Activated CD4-positive, alpha-beta T cell treated with anti-CD3 and anti-CD28 coated beads for 24 hours (primary cell): Measurements from ENCODE around the gene MAPK11.

Experiments used
- DNase-seq, 2 donors: peaks; one replicate each; pipeline ENCODE4 v3.0.0-alpha.2; 2020; ENCODE audit warnings: low read depth in 2 of 2

Gene MAPK11

DNA sequence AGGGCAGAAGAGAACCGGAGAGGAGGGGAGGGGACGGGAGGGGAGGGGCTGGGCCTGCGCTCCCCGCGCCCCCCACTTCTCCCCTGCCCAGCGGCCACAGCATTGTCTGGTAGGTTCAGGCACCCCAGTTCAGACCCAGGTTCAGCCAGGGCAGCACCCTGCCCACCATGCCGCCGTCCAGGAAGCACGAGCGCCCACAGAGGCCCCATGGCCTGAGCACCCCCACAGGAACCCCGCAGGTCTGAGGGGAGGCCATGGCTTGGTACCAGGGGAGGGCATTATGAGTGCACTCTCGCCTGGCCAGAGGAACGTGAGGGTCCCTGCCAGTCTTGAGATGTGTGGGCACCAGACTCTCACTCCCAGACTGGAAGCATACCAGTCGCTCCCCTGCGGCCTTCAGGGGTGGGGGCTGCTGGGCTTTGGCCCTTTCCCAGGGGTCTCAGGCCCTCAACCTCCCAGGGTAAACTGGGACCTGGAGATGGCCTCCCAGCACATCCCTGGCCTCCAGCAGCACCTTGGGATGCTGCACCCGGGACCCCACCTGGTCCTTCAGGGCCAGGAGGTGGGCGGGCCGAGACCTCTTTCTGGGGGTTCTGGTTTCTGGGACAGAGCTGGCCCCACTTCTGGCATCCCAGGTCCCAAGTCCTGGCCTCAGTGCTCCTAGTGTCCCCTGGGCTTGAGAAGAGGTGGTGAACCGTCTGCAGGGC lies 37.9 kb upstream of the MAPK11 start:
- DNase-seq = no peak

DNA sequence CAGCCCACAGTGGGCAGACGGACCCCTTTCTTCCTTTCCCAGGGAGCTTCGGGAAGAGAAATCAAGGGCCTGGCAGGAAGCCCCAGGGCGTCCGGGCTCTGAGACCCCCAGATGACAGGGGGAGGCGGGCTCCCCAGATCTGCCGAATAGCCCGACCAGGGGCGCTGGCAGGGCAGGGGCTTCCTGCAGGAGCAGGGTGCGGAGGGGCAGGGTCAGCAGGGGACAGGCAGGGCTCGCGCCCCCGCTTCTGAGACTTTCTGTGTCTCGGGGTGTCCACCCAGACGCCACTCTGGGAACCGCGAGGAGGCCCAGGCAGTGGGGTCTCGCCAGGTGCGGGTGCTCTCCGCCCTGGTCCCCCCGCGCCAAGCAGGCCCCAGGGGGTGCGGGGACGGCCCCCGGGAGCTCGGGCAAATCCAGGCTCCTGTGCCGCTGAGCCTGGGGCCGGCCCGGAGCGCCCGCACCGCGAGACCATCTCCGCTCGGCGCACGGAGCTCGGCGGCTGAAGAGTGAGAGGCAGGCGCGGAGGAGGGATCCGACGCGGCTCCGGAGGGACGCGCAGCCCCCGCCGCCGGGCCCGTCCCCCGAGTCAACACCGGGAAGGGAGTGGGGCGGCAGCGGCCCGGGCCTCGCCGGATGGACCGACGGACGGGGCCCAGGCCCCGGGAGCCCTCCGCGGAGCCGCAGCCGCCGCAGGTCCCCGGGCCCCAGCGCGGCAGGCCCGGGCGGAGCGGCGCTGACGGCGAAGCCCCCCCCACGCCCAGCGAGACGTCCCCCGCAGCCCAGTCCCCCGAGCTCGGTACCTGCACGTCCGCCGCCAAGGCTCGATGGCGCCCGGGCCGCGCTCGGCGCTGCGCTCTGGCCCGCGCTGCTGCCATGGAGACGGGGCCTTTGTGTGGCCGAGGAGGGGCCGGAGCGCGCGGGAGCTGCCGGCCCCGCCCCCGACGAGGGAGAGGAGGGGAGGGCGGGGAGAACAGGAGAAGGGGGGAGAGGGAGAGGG lies 36.9 kb upstream of the MAPK11 start, which contains the start of gene PLXNB2:
Gene PLXNB2 (minus strand): TSS at position 894 of the 997 bp plus-strand sequence. CDS start 17,062 bp downstream, outside the sequence.
- DNase-seq = no peak

DNA sequence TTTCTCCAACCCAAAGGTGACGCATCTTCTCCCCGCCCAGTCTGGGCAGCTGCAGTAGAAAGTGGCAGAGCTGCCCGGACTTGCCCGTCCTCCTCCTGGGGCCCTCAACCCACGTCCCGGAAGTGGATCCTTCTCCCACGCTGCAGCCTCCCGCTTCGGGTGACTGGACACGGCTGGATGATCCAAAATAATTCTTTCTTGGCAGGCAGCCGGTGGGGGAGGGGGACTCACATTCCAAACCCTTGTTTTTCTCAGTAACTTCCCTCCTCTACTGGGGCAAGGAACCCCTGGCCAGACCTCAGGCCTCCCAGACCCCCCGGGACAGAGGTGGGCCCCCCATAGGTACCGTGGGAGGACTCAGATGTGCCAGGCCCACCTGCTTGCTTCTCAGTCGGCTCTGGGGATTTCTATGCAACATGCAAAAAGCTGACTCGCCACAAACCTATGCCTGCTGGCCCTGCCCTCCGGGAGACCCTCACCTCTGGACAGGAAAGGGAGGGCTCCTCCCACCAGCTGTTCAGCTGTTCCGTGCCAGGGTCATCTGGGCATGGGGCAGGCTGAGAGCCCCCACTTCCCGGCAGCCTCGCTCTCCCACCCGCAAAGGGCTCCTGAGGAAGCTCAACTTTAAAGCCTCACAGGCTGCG lies 35.9 kb upstream of the MAPK11 start:
- DNase-seq = no peak

DNA sequence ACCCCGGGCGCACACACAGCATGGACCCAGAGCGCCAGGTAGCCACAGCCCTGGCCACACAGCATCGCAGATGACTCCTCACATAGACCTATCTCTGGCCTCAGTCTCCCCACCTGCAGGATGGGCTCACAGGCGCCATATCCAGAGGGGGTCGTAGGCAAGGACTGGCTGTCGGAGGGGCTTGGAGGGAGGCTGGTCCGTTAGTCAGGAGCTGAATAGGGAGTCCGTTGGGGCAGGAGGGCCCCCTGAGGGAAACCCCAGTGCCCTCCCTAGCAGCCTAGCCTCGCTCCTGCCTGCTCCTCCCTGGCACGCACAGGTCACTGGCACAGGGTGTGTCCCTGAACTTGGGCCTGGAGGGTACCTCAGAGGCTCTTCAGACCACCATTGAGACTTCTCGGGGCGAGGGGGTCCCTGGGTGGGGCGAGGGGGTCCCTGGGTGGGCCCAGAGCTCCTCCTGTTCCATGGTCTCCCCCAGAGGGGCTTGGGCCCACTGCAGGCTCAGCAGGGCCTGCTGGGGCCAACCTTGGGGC lies 35.3 kb upstream of the MAPK11 start:
- DNase-seq = no peak

DNA sequence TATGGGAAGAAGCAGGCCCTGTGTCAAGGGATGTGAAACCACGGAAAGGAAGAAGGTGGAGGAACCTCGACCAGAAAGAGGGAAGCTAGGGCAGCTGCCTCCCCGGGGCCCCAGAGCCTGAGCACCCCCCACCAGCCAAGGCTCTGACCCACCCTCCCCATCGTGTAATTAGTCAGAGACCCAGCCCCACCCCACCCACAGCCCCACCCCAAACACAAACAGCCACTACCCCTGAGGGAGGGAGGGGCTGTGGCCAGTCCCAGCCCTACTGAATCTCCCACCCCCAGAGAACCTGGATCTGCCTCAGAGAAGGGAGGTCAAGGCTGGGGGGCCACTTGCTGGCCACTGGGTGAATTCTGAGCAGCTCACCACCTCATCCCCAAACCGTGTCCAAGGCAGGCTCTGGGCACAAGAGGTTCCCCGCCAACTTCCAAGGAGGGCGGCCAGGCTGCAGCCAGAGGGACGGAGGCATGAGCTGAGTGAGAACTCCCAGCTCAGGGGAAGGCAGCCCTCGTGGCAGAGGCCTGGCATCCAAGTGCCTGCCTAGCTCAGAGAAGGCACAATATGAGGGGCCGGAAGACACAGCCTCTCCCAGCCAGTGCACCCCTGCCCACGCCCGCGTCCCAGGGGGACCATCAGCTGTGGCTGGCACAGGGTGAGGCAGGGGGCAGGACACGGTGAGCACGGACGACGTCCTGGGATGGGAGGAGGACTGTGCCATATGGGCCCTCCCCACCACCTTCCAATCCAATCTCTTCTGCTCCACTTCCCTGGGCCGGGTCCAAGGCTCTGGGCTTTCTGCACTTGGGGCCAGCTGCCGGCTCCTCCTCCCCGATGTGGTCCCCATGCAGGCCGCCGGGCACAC lies 34.6 kb upstream of the MAPK11 start:
- no peak for DNase-seq

DNA sequence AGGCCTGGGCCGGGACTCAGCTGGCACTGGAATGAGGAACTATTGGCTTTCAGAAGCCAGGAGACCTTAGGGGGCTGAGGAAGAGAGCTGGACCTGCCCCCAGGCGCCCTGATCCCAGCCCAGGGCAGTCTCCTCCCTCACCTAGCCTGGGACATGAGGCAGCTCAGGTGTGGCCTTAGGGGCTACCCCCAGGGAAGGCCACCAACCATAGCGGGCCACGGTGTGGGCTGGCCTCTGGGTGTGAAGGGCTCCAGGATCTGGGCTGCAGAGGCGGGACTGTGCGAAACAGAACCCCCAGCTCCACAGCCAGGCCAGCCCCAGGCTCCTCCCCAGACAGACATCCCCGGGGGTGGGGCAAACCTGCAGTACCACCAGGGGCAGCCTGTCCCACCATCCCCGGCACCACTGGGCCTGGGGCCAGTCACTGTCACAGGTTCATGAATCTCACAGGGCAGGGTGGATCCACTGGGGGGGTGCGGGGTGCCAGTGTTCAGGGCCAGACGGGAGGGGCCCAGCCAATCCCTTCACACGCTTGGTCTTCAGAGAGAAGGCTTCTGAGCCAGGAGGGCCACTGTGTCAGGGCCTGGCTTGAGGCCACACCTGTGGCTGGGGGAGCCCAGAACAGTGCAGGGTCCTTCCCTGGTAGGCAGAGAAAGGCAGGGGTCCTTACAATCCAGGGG lies 33.8 kb upstream of the MAPK11 start:
- DNase-seq = no peak

DNA sequence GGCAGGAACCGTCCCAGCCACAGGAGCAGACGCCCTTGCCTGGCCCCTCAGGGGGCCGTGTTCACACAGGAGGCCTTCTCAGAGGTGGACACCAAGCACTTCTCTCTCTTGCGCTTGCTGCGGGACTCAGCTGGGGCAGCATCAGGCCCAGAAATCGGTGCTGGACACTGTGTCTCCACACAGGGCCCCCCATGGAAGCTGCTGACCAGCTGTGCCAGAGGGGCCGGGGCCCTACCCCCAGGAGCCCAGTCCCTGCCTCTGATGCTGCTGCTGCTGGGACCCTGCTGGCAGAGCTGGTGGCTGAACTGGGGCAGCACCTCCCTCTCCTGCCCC lies 33.3 kb upstream of the MAPK11 start:
- no peak for DNase-seq

DNA sequence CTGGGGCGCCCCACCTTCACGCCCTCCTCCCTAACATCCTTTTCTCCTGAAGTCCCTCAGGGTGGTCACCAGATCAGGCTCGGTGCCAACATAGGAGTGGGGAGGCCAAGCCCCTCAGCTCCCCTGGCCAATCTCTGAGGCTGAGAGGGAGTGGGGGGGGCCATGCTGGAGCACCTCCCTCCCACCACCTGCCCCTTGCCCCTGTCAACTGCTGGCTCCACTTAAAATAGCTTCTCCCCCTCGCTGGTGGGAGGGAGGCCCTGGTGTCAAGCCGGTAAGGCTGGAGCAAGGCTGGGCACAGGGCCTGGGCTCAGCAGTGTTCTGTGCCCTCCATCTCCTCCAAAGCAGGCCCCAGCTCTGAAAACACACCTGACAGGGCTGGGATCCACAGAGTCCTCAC lies 32.4 kb upstream of the MAPK11 start:
- no peak for DNase-seq

DNA sequence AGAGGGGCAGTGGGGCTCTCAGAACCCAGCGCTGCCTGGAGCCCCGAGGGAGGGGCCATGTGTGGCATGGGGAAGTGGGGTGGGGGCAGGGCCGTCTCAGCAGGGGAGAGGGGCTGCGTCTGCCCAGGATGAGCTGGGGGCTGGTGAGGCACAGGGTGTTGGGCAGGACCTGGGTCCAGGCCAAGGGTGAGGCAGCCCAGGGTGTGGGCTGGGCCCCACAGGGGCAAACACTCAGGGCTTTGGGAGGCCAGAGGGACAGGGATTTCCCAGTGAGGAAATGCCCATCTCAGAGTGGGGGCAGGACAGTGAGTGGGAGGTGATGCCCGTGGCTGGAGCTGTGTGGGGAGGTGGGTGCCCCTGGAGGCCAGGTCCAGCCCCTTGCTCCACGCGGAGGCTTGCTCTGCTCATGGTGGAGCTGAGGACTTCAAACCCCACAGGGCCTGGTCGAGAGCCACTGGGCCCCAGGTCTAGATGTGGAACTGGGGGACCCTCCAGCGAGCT lies 31.9 kb upstream of the MAPK11 start:
- DNase-seq = no peak

DNA sequence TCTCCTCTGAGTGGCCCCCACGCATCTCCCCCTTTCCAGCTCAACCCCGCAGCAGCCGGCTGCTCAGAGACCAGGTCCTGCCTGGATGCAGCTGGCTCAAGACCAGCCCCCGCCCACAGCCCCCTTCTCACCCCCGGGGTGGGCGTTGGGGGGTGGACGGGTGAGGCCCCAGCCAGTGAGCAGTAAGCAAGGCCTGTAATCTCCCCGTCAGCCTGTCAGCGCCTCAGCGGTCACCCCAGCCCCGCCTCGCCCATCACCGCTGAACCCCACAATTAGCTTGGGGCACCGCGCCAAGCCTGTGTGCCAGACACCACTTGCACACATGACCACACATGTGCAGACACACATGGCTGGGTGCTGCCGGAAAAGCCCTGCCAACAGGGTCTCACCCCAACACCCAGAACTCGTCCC lies 31.4 kb upstream of the MAPK11 start:
- no peak for DNase-seq

DNA sequence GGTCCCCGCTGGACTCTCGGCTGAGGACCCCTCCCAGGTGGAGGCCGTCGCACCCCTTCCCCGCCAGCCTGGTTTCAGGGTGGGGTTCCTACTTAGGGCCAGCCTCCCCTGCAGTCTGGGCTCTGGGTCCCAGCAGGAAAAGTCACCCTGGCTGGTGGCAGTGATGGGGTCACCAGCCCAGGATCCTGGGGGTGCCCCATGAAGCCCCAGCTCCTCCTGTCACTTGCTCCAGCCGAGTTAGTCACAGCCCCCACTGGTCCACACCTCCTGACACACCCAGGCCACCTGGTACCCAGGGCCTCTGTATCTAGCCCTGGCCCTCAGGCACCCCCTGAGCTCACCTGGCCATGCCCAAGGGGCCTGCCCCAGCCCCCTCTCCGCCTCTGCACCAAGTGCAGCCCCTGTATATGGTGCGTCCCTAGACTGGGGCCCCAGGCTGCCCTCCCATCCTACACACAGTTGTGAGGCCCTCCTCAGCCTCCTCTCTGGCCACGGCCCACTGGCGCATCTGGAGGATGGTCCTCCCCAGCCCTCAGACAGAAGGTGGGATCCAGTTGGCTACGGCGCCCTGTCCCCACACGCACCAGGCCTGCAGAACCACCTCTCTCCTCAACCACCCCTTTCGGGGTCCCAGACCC lies 30.6 kb upstream of the MAPK11 start:
- DNase-seq = no peak

DNA sequence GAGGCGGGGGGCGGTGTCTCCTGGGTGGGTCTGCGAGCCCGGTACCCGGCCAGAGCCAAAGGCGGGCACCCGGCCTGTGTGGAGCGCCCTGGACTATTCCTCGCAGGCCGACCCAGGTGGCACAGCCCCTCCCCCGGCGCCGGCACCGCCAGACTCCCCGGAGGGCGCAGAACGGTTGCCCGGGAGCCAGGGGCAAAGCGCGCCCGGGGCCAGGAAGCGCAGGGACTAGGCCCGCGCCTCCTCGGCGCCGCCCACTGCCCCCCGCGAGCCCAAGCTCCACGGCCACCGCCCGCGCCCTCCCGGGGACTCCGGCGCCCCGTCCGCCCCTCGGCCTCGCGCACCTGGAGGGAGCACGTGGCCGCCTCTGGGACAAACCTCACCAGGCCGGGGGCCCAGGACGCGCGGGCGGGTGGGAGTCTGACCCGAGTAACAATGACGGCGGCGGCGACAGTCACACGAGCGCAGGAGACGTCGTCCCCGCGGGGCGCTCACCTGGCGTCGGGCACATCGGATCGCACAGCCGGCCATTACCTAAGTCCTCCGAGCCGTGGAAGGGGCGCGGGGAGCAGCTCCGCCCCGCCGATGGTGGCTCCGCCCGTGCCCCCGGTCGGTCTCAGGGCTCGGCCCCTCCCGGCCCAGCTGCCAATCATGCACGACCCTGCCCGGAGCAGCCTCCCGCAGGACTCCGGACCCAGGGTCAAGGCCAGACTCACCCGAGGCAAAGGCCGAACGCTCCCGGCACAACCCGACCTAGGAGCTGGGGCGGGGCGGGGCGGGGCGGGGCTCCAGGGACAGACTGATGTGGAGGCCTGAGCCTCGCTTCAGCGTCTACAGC lies 29.8 kb upstream of the MAPK11 start:
- no peak for DNase-seq

DNA sequence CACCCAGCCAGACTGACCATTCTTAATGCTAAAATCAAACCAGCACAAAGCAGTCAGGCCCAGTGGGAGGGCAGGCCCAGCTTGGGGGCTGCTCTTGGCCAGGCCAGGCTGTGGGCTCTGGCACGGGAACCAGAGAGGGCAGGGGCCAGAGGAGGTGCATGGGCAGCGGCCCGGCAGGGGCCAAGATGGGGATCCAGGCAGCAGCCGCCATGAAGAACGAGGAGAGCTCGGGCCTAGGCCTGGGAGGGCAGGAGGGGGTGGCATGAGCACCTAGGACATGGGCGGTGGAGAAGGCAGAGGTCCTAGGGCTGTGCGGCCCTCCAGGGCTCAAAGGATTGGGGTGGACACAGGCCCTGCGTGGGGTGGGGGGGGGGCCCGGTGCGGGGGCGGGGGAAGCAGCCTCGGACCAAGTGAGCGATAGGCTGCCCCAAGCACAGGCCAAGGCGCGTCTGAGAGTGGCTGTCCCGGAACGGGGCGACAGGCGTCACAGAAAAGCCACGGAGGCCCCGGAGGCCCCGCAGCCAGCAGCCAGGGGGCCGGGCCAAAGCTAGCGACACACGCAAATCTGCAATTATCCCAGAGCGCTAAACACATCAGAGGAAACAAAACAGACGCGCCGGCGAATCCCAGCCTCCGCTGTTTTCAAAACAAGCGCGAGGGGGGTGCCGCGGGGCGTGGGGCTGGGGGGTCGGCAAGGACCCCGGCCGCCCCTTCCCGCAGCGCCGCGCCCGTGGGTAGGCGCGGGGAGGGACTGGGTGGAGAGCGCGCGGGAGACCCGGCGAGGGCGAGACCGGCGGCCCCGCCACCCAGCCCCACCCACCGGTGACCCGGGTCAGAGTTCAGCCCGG lies 29.0 kb upstream of the MAPK11 start:
- no peak for DNase-seq

DNA sequence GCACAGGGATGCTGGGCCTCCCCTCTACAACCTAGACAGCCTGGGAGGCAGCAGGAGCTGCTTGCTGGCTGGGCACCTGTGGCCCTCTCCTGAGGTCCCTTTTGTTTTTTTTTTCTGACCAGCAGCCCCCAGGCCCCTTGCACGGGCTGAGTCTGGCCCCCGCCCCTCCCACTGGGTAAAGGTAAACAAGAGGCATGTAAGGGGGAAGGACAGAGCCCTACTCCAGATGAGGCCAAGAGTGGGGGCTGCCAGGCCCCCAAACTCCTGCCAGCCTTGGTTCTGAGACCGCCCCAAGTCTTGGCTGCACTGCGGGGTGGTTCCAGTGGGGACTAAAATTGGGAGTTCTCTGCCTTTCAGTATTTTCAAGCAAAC lies 28.1 kb upstream of the MAPK11 start:
- DNase-seq = no peak

DNA sequence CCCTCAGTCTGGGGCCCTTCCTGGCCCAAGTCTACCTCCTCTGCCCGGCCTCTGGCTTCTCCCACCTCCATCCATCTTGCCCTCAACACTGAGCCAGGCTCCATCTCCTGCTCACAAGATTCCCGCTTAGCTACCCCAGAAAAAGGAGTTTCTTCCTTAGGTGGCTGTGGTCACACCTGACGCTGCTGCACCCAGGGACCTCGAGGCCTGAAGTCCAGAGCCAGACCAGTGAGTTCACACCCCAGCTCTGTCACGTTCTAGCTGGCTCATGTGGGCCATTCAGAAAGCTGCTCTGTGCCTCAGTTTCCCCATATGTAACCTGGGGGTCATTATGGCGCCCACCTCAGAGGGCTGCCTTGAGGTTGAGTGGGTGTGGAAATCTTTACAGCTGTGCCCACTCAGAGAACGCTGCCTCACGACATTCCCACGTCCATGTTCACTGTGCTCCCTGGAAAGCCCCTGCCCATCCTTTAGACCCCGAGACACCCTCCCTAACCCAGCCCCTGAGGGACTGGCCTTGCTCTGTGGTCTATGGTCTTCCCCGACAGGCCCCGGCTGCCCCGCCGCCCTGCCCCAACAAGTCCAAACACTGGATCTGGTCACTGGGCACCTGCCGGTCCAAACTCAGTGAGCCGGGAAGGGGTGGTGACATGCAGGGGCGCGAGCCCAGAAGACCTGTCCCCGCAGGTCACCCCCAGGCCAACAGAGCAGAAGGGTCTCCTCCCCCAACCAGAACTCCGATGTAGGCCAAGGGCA lies 27.5 kb upstream of the MAPK11 start:
- no peak for DNase-seq

DNA sequence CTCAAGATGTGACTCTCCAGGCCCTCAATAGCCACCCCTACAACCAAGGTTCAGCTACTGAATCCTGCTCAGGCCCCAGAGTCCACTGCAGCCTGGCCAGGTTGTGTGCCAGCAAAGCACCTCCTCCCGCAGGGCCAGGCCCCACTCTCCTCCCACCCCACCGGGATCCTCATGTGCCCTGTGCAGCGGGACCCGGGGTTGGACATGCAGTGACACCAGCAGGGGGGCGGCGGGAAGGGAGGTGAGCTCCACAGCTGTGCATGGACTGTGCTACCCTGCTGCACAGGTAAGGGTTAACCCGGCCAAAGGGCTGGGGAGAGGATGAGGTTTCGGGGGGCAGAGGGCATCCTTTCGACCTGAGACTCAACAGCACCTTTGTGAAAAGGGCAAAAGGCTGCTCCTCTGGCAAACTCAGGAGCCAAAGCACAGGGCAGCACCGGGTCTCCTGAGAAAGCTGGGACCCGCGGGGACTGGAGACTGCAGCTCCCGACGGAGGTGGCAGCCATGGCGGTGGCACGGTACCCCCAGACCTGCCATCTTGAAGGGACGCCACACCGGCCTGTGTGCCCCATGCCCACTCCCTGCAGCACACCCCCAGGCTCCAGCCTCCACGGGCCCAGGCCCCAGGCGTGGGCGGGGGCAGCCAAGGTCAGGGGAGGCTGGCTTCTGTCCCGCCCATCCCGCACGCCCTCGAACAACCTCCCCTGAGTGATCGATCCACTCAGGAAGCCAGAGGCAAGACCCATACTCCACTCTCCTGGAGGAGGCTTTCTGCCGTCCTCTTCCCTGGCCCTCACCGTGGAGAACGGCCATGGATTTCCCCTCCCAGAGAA lies 26.7 kb upstream of the MAPK11 start:
- DNase-seq = no peak

DNA sequence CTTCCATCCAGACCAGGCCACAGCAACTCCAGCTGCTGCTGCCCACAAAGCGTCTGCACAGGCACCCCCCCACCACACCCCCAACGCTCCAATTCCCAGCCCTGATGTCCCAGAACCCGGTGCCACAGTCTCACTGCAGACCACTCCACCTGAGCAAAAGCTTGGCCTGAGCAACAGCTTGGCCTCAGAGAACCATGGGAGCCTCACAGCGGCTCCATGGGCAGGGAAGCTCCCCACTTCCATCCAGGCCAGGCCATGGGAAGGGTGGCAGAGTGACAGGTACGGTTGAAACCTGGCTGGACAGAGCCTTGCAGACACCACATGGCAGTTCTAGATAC lies 24.1 kb upstream of the MAPK11 start:
- DNase-seq = no peak
